GM12878 (cell line): ENCODE data around the gene TDP2. TPM values are rescaled to one million over a fixed set of nuclear protein-coding genes. Genes with fewer than 3 reads are reported as not detected.

ENCODE experiments used
- ATAC-seq: fragments of 200-7000 bp; cut with Tn5 transposase; 3 replicates; pipeline ENCODE4 v1.9.1; 2020; ENCODE audit warnings: mild to moderate bottlenecking, moderate library complexity
- BruUV-seq: library from RNA; stranded (reverse); fragments of 400-500 nt; replicated peaks from 2 replicates; lab custom pipeline; 2021; lab: Mats Ljungman, UMichigan
- CTCF ChIA-PET: fragments of 300-600 bp; sonication (Branson Sonifier 250); formaldehyde crosslinking; extraction: SDS; loops from one replicate; lab custom pipeline; 2021; ENCODE audit warnings: inconsistent platforms; lab: Yijun Ruan, JAX
- POLR2A ChIA-PET: fragments of 350-600 bp; formaldehyde crosslinking; extraction: SDS; loops from one replicate; lab custom pipeline; 2021; ENCODE audit warnings: inconsistent platforms; lab: Charles Lee
- RAD21 ChIA-PET: fragments of 300-600 bp; sonication (Branson Sonifier 250); formaldehyde crosslinking; loops from one replicate; lab custom pipeline; 2023; ENCODE audit warnings: antibody characterized with exemption; ENCODE audit not compliant: unreplicated experiment; lab: Charles Lee
- SMC1A ChIA-PET: fragments of 300-600 bp; sonication (Branson Sonifier 250); formaldehyde crosslinking; loops from one replicate; lab custom pipeline; 2023; ENCODE audit not compliant: unreplicated experiment, uncharacterized antibody; lab: Charles Lee
- DNase-seq: peaks from one replicate; pipeline ENCODE4 v3.0.0-alpha.2; 2011; ENCODE audit warnings: low read depth, low spot score
- FAIRE-seq: peaks from 3 replicates; lab custom pipeline; 2011; peaks lifted over from hg19 to GRCh38; lab: Jason Lieb, UNC
- H2AFZ ChIP-seq: 2 replicates; pipeline ENCODE4 v1.6.0; 2011; ENCODE audit warnings: low read depth, low read length, control low read depth; ENCODE audit not compliant: control insufficient read depth
- H3K27ac ChIP-seq: 2 replicates; pipeline ENCODE4 v1.5.1; 2011; ENCODE audit warnings: control low read depth; ENCODE audit not compliant: control insufficient read depth, insufficient read depth
- H3K27me3 ChIP-seq, 2 experiments: replicated peaks in 1 of 2; 2 replicates each; pipeline versions ENCODE4 v1.6.0 to v1.6.1; 2011; ENCODE audit warnings: low read length in 1 of 2; ENCODE audit not compliant: control insufficient read depth in 2 of 2, insufficient read depth in 2 of 2
- H3K36me3 ChIP-seq, 2 experiments: 2 replicates each; pipeline ENCODE4 v1.5.1; 2011; ENCODE audit warnings: low read length in 1 of 2; ENCODE audit not compliant: control insufficient read depth in 2 of 2, insufficient read depth in 2 of 2
- H3K4me1 ChIP-seq: 2 replicates; pipeline ENCODE4 v1.6.1; 2011; ENCODE audit warnings: mild to moderate bottlenecking, low read length, moderate library complexity, mixed read lengths; ENCODE audit not compliant: control insufficient read depth, insufficient read depth
- H3K4me2 ChIP-seq: 2 replicates; pipeline ENCODE4 v1.6.0; 2011; ENCODE audit warnings: control low read depth; ENCODE audit not compliant: control insufficient read depth, insufficient read depth
- H3K4me3 ChIP-seq: fragments of 200-600 bp; sonication (generic); 2 replicates; pipeline ENCODE4 v1.5.1; 2016
- H3K79me2 ChIP-seq: 2 replicates; pipeline ENCODE4 v1.6.0; 2011; ENCODE audit warnings: low read length; ENCODE audit not compliant: control insufficient read depth, insufficient read depth
- H3K9ac ChIP-seq: 2 replicates; pipeline ENCODE4 v1.8.0; 2011; ENCODE audit warnings: low read length, control low read depth, mixed read lengths; ENCODE audit not compliant: control insufficient read depth, insufficient read depth
- H3K9me3 ChIP-seq: replicated peaks from 3 replicates; pipeline ENCODE4 v1.5.1; 2011; ENCODE audit warnings: mild to moderate bottlenecking, low read length; ENCODE audit not compliant: control insufficient read depth, insufficient read depth
- H4K20me1 ChIP-seq: 2 replicates; pipeline ENCODE4 v1.6.0; 2011; ENCODE audit not compliant: control insufficient read depth, insufficient read depth
- PAX5 ChIP-seq: IDR thresholded peaks from 2 replicates; pipeline ENCODE4 v1.6.1; 2011; ENCODE audit warnings: low read depth, low read length, borderline replicate concordance
- ZNF687 ChIP-seq: fragments of 450-650 bp; IDR thresholded peaks from 2 replicates; pipeline ENCODE4 v1.6.1; 2017; ENCODE audit warnings: mild to moderate bottlenecking, moderate library complexity
- WGBS: methylation state at CpG from one replicate; pipeline ENCODE4 v1.1.6; 2016; ENCODE audit warnings: low lambda C conversion rate; ENCODE audit not compliant: insufficient replicate concordance, insufficient coverage; ENCODE audit errors: missing lambda C conversion rate; 5-methylcytosine and 5-hydroxymethylcytosine counted together
- in situ Hi-C: fragments of 300-500 bp; cut with MboI; formaldehyde crosslinking; loops from 9 replicates; pipeline ENCODE4 v1.14.3; 2018; ENCODE audit warnings: mixed read lengths
- intact Hi-C: fragments of 100-400 bp; cut with micrococcal nuclease; formaldehyde crosslinking; loops from one replicate; pipeline ENCODE4 v1.14.2; 2022; ENCODE audit not compliant: unreplicated experiment
- polyA plus RNA-seq, 11 experiments: library from polyadenylated mRNA; depleted of rRNA in 4 of 11; unstranded in 6 of 11; stranded (reverse) in 5 of 11; fragments of >200 nt; fragmentation: Nextera tagmentation in 4 of 11; fragmentation: Illumina TruSeq in 1 of 11; extraction: Ambion mirVana in 4 of 11; extraction: Trizol in 1 of 11; gene quantifications; 1 replicate in 1 of 11; 2 replicates in 10 of 11; pipeline versions ENCODE4 v1.2.1 to v1.2.3, GENCODE V29; 2011 to 2016; ENCODE audit warnings: inconsistent platforms in 2 of 11, missing spikeins in 2 of 11, low read depth in 1 of 11
- total RNA-seq, 4 experiments: library from RNA; depleted of rRNA in 3 of 4; stranded (reverse); fragments of >200 nt in 3 of 4; fragmentation: Illumina TruSeq in 1 of 4; extraction: Trizol in 1 of 4; gene quantifications; 2 replicates each; pipeline versions ENCODE4 v1.2.1 to v1.2.3, GENCODE V29; 2013 to 2021
- TF ChIP-seq, protein P1 (sequence below): IDR thresholded peaks from 2 replicates; pipeline ENCODE4 v1.6.1; 2011; ENCODE audit warnings: borderline replicate concordance, low read depth, mild to moderate bottlenecking, moderate library complexity, low read length; ENCODE audit not compliant: insufficient read depth, poor library complexity, severe bottlenecking

TDP2 gene
- total and polyA plus RNA-seq, 10 of the 15 experiments (the other 5 are each of a cell fraction or from before 2014, with no cell fraction given), result 24.4 to 53.3 (median 38.8) TPM

DNA sequence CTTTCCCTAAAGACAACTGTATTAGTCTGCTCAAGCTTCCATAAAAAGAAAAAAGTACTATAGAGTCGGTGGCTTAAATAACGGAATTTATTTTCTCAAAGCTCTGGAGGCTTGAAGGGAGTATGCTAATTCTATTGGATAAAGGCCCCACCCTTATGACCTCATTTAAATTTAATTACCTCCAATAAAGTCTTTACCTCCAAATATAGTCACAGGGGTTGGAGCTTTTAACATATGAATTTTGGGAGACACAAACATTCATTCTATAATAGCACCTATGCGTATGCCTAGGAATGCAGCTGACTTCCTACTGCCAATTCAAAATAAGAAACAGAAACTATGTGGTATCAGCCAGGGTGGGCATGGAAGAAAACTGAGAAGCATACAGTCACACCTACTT, 46.1 kb downstream of the TDP2 start:
- Histone ChIP-seq H3K4me2 (no peak overlapping the region), H3K27ac (no peak overlapping the region), H3K27me3 (no peaks in the 10 kb centered on the region), H3K9me3 (no peaks in the 10 kb centered on the region), H3K4me3 (no peak overlapping the region), H3K36me3 (no peaks in the 10 kb centered on the region), H2AFZ (no peak overlapping the region), H3K4me1 (no peaks in the 10 kb centered on the region), H4K20me1 (no peaks in the 10 kb centered on the region), H3K9ac (no peak overlapping the region), H3K79me2 (no peaks in the 10 kb centered on the region)
- in situ Hi-C loops (no loop called here), intact Hi-C loops (no loop called here)
- no peak for DNase-seq
- FAIRE-seq, result no peak
- SMC1A ChIA-PET, result interaction anchor here (1.2 kb wide), 1 partner anchor 164 kb away, joined by 4 read pairs; no protein-coding TSS in a partner anchor
- WGBS, result 80% methylated on average over 3 of the region's 3 CpGs
- TF ChIP-seq PAX5, result no peak
- TF ChIP-seq, protein P1, sequence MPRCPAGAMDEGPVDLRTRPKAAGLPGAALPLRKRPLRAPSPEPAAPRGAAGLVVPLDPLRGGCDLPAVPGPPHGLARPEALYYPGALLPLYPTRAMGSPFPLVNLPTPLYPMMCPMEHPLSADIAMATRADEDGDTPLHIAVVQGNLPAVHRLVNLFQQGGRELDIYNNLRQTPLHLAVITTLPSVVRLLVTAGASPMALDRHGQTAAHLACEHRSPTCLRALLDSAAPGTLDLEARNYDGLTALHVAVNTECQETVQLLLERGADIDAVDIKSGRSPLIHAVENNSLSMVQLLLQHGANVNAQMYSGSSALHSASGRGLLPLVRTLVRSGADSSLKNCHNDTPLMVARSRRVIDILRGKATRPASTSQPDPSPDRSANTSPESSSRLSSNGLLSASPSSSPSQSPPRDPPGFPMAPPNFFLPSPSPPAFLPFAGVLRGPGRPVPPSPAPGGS, result no peak
- no peak for TF ChIP-seq ZNF687
- RAD21 ChIA-PET, result no interaction called here
- no TSS peak for BruUV-seq
- CTCF ChIA-PET, result interaction anchor here (0.8 to 1.9 kb wide), 3 partner anchors 23 to 40 kb away, joined by 4 to 8 read pairs (median 4); no protein-coding TSS in a partner anchor
- no peak for ATAC-seq
- POLR2A ChIA-PET, result no interaction called here
